Activated T-cell treated with anti-CD3 and anti-CD28 coated beads, Interleukin-2, amount 50 U/mL, for 72 hours (primary cell): ENCODE measurements around the gene C1orf167. TPM values are rescaled to one million over a fixed set of nuclear protein-coding genes. Genes with fewer than 3 reads are reported as not detected.

Experiments
- ATAC-seq, 2 donors: fragments of 150-1000 bp; cut with Tn5 transposase; replicated peaks in 1 of 2; 2 replicates each; pipeline ENCODE4 v1.10.0; 2021; ENCODE audit warnings: moderate library complexity in 2 of 2, mild to moderate bottlenecking in 1 of 2
- DNase-seq, 2 donors: peaks; one replicate each; pipeline ENCODE4 v3.0.0; 2021 to 2022; ENCODE audit warnings: mixed read lengths in 1 of 2
- H3K27ac Mint-ChIP-seq: one replicate; pipeline ENCODE4 v1.8.0; 2022; ENCODE audit warnings: mild to moderate bottlenecking, moderate library complexity, mixed read lengths
- H3K27me3 Mint-ChIP-seq: one replicate; pipeline ENCODE4 v1.8.0; 2022; ENCODE audit warnings: low read depth, mixed read lengths
- H3K36me3 Mint-ChIP-seq, 2 donors: one replicate each; pipeline ENCODE4 v1.8.0; 2022; ENCODE audit warnings: mixed read lengths in 2 of 2, mild to moderate bottlenecking in 1 of 2; ENCODE audit not compliant: insufficient read depth in 2 of 2
- H3K4me1 Mint-ChIP-seq: one replicate; pipeline ENCODE4 v1.8.0; 2022; ENCODE audit warnings: low read depth, mixed read lengths
- H3K4me3 Mint-ChIP-seq, 2 donors: one replicate each; pipeline ENCODE4 v1.8.0; 2022; ENCODE audit warnings: mild to moderate bottlenecking in 2 of 2, mixed read lengths in 2 of 2, moderate library complexity in 2 of 2
- H3K9me3 Mint-ChIP-seq, 2 donors: one replicate each; pipeline ENCODE4 v1.8.0; 2022; ENCODE audit warnings: mixed read lengths in 2 of 2
- total RNA-seq, 2 donors: library from RNA; stranded (reverse); gene quantifications; one replicate each; pipeline ENCODE4 v1.2.3, GENCODE V29; 2022

C1orf167 gene
- total RNA-seq, 2 donors from 2014 or later: 0.41 TPM; not detected in 1

GRCh38 chr1:11761285-11761684 is 708 bp upstream of the C1orf167 start:
- Mint-ChIP-seq H3K27ac (no peak overlapping the region), H3K27me3 (peaks cover 27% of the 10 kb centered on the region), H3K36me3 (no peaks in the 10 kb centered on the region), H3K4me3 (no peak overlapping the region), H3K4me1 (peaks cover 12% of the 10 kb centered on the region), H3K9me3 (no peaks in the 10 kb centered on the region)
- ATAC-seq (no peak), DNase-seq (no peak)

GRCh38 chr1:11764115-11764514 is 2.1 kb downstream of the C1orf167 start:
- H3K27ac Mint-ChIP-seq: no peak overlapping the region
- DNase-seq (no peak), ATAC-seq (no peak)
- H3K4me1 Mint-ChIP-seq: peaks cover 12% of the 10 kb centered on the region
- H3K27me3 Mint-ChIP-seq: peaks cover 27% of the 10 kb centered on the region
- no peak overlapping the region for H3K4me3 Mint-ChIP-seq
- H3K36me3 Mint-ChIP-seq: no peaks in the 10 kb centered on the region
- no peaks in the 10 kb centered on the region for H3K9me3 Mint-ChIP-seq

GRCh38 chr1:11764519-11764918 is 2.5 kb downstream of the C1orf167 start:
- DNase-seq: no peak
- no peak for ATAC-seq
- no peak overlapping the region for H3K27ac Mint-ChIP-seq
- peaks cover 12% of the 10 kb centered on the region for H3K4me1 Mint-ChIP-seq
- H3K27me3 Mint-ChIP-seq: peaks cover 27% of the 10 kb centered on the region
- no peaks in the 10 kb centered on the region for H3K36me3 Mint-ChIP-seq
- H3K9me3 Mint-ChIP-seq: no peaks in the 10 kb centered on the region
- H3K4me3 Mint-ChIP-seq: no peak overlapping the region

- Mint-ChIP-seq H3K4me3 (no peak overlapping the region), H3K36me3 (no peaks in the 10 kb centered on the region), H3K27ac (no peak overlapping the region), H3K9me3 (no peaks in the 10 kb centered on the region), H3K27me3 (peaks cover 27% of the 10 kb centered on the region), H3K4me1 (peaks cover 12% of the 10 kb centered on the region)
- DNase-seq (no peak), ATAC-seq (no peak)
Observed at GRCh38 chr1:11765661-11766428, 3.9 kb downstream of the C1orf167 start.

GRCh38 chr1:11766429-11766776 is 4.4 kb downstream of the C1orf167 start:
- H3K4me1 Mint-ChIP-seq: peaks cover 8% of the 10 kb centered on the region
- no peak overlapping the region for H3K4me3 Mint-ChIP-seq
- no peaks in the 10 kb centered on the region for H3K36me3 Mint-ChIP-seq
- no peak overlapping the region for H3K27ac Mint-ChIP-seq
- ATAC-seq (no peak), DNase-seq (no peak)
- H3K27me3 Mint-ChIP-seq: peaks cover 21% of the 10 kb centered on the region
- no peaks in the 10 kb centered on the region for H3K9me3 Mint-ChIP-seq

- ATAC-seq: no peak
- Mint-ChIP-seq H3K27ac (no peak overlapping the region), H3K36me3 (no peaks in the 10 kb centered on the region), H3K4me3 (no peak overlapping the region), H3K9me3 (no peaks in the 10 kb centered on the region), H3K4me1 (no peaks in the 10 kb centered on the region), H3K27me3 (peaks cover 9% of the 10 kb centered on the region)
- no peak for DNase-seq
Observed at GRCh38 chr1:11767922-11768704, 6.1 kb downstream of the C1orf167 start.

DNA sequence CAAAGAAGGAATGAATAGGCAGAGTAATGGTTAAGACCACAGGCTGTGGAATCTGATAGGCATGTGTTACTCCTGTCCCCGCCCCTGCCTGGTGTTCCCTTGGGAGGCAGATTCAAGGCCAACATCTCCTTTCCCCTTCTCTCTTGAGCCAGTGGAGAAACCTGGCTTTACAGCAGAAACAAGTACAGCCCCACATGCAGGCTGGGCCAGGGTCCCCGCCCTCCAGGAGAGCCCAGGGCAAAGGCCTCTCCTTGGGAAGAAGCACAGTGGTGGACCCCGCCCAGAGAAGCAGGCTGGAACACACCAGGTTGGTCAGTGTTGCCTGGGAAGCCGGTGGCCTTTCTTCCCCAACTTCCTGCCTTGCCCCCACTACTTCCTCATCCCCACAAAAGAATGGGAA is 6.8 kb downstream of the C1orf167 start:
- Mint-ChIP-seq H3K36me3 (no peaks in the 10 kb centered on the region), H3K4me3 (no peak overlapping the region), H3K4me1 (no peaks in the 10 kb centered on the region), H3K27me3 (peaks cover 2% of the 10 kb centered on the region), H3K27ac (no peak overlapping the region), H3K9me3 (no peaks in the 10 kb centered on the region)
- no peak for DNase-seq
- no peak for ATAC-seq

DNA sequence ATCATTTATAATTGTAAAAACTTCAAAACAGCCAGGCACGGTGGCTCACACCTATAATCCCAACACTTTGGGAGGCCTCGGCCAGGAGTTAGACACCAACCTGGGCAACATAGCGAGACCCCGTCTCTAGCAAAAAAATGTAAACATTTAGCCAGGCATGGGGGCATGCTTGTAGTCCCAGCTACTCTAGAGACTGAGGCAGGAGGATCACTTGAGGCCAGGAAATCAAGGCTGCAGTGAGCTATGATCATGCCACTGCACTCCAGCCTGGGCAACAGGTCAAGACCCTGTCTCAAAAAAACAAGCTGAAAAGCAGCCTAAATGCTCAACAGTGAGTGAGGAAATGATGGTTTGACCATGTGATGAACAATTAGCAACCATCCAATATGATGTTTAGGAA is 7.3 kb downstream of the C1orf167 start:
- no peak overlapping the region for H3K4me3 Mint-ChIP-seq
- no peak overlapping the region for H3K27ac Mint-ChIP-seq
- H3K4me1 Mint-ChIP-seq: no peaks in the 10 kb centered on the region
- DNase-seq (no peak), ATAC-seq (no peak)
- H3K36me3 Mint-ChIP-seq: no peaks in the 10 kb centered on the region
- no peaks in the 10 kb centered on the region for H3K9me3 Mint-ChIP-seq
- H3K27me3 Mint-ChIP-seq: no peaks in the 10 kb centered on the region

DNA sequence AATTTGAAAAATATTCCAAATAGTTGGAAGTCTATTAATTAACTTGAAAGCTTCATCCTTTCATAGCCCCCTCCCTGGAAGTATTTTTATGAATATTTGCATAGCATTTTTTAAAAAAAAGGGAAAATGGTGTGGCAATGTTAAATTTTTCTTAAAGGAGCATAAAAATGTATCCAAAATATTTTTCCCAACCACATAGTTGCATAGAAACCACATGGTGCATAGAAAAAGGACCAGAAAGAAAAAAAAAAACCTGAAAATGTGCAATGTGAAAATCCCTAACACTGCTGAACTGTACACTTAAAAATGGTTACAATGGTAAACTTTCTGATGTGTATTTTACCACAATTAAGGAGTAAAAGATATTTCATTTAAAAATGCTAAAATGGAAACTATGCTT is 8.0 kb downstream of the C1orf167 start:
- Mint-ChIP-seq H3K36me3 (no peaks in the 10 kb centered on the region), H3K27me3 (no peaks in the 10 kb centered on the region), H3K27ac (no peak overlapping the region), H3K4me1 (no peaks in the 10 kb centered on the region), H3K9me3 (no peaks in the 10 kb centered on the region), H3K4me3 (no peak overlapping the region)
- ATAC-seq (no peak), DNase-seq (no peak)

DNA sequence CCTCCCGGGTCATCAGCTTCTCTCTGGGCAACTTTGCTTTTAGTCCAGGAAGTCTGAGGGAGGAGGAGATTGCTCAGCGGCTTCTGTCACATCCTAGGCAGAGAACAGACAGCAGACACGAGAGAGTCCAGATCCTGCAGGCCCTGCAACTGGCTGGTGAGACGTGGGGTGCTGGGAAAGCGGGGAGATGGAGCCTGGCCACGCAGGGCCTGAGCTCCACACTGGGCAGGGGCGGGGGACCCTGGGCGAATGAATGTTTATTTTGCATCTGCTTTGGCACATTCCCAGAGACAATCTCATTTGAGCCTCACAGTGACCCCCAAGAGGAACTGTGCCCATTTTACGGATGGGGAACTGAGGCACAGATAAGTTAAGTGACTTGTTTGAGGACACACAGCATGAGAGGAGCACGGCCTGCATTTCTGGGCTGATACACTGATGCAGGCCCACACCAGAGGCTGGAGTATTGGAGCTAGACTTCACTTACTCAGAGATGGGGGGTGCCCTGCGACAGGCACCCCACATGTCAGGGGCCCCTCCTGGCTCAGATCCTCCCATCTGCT is 9.6 kb downstream of the C1orf167 start:
- H3K4me3 Mint-ChIP-seq: no peak overlapping the region
- DNase-seq: no peak
- H3K9me3 Mint-ChIP-seq: no peaks in the 10 kb centered on the region
- H3K27me3 Mint-ChIP-seq: no peaks in the 10 kb centered on the region
- no peaks in the 10 kb centered on the region for H3K36me3 Mint-ChIP-seq
- H3K27ac Mint-ChIP-seq: no peak overlapping the region
- no peaks in the 10 kb centered on the region for H3K4me1 Mint-ChIP-seq
- no peak for ATAC-seq

DNA sequence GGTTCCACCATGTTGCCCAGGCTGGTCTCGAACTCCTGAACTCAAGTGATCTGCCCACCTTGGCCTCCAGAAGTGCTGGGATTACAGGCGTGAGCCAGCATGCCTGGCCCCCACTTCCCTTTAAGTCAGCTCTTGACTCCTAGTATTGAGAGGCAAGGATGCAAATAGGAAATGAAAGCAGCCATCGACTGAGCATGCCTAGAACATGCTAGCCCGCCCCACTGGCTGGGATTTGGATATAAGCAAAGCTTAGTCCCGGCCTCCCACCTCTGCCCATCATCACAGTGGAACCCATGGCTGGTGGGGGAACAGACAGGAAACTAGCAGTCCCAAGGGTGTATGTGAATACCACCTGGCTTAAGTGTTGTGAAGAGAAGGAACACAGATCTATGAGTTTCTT is 10.5 kb downstream of the C1orf167 start:
- no peaks in the 10 kb centered on the region for H3K36me3 Mint-ChIP-seq
- no peaks in the 10 kb centered on the region for H3K27me3 Mint-ChIP-seq
- DNase-seq (no peak), ATAC-seq (no peak)
- H3K9me3 Mint-ChIP-seq: no peaks in the 10 kb centered on the region
- no peak overlapping the region for H3K4me3 Mint-ChIP-seq
- no peak overlapping the region for H3K27ac Mint-ChIP-seq
- H3K4me1 Mint-ChIP-seq: no peaks in the 10 kb centered on the region

GRCh38 chr1:11774753-11775152 is 12.8 kb downstream of the C1orf167 start:
- no peak for DNase-seq
- H3K4me3 Mint-ChIP-seq: no peak overlapping the region
- no peaks in the 10 kb centered on the region for H3K36me3 Mint-ChIP-seq
- no peaks in the 10 kb centered on the region for H3K4me1 Mint-ChIP-seq
- H3K27me3 Mint-ChIP-seq: no peaks in the 10 kb centered on the region
- no peaks in the 10 kb centered on the region for H3K9me3 Mint-ChIP-seq
- no peak for ATAC-seq
- no peak overlapping the region for H3K27ac Mint-ChIP-seq

DNA sequence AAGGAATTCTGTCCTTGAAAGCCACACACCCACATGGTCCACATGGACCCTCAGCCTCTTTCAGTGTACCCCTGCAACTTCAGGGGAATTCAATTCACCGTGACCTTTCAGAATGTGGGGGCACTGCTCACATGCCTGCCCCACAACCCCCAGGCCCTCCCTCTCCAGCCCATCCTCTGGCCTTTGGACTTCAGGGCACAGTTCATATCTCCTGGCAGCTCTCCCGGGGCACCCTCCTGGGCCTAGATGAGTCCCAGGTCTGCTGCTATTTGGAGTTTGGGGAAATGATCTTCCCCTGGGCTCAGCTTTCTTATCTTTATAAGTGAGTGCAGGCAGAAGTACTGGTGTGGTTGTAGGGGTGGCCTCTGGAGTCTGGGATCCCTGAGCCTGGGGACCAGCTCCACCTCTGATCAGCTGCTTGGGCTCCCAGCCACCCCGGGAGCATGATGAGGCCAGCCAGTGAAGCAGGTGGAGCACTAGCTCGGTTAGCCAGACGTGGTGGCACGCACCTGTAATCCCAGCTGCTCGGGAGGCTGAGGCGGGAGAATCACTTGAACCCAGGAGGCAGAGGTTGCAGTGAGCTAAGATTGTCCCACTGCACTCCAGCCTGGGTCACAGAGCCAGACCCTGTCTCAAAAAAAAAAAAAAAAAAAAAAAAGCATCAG is 15.8 kb downstream of the C1orf167 start:
- Mint-ChIP-seq H3K27me3 (no peaks in the 10 kb centered on the region), H3K4me3 (no peak overlapping the region), H3K4me1 (no peaks in the 10 kb centered on the region), H3K27ac (no peak overlapping the region), H3K9me3 (no peaks in the 10 kb centered on the region), H3K36me3 (no peaks in the 10 kb centered on the region)
- ATAC-seq (no peak), DNase-seq (no peak)
